Ishikawa (cell line): Measurements from ENCODE around the gene TCHP.

ENCODE experiments used
- CEBPB ChIP-seq: IDR thresholded peaks from 2 replicates; pipeline ENCODE4 v1.6.1; 2012
- CREB1 ChIP-seq: IDR thresholded peaks from 2 replicates; pipeline ENCODE4 v1.6.1; 2012; ENCODE audit warnings: low read depth
- EGR1 ChIP-seq: IDR thresholded peaks from 2 replicates; pipeline ENCODE4 v1.6.1; 2012
- EP300 ChIP-seq: IDR thresholded peaks from 2 replicates; pipeline ENCODE4 v1.6.1; 2012; ENCODE audit warnings: borderline replicate concordance
- FOXM1 ChIP-seq: IDR thresholded peaks from 2 replicates; pipeline ENCODE4 v1.6.1; 2012; ENCODE audit warnings: low read depth, borderline replicate concordance
- MAX ChIP-seq: IDR thresholded peaks from 2 replicates; pipeline ENCODE4 v1.6.1; 2012
- NFIC ChIP-seq: IDR thresholded peaks from 2 replicates; pipeline ENCODE4 v1.6.1; 2012
- RAD21 ChIP-seq: IDR thresholded peaks from 2 replicates; pipeline ENCODE4 v1.6.1; 2012; ENCODE audit warnings: low read depth
- REST ChIP-seq: IDR thresholded peaks from 2 replicates; pipeline ENCODE4 v1.6.1; 2012; ENCODE audit warnings: low read depth, mild to moderate bottlenecking
- TAF1 ChIP-seq: IDR thresholded peaks from 2 replicates; pipeline ENCODE4 v1.6.1; 2012; ENCODE audit warnings: low read depth, mild to moderate bottlenecking
- TCF12 ChIP-seq: IDR thresholded peaks from 2 replicates; pipeline ENCODE4 v1.6.1; 2012; ENCODE audit warnings: low read depth
- TEAD4 ChIP-seq: IDR thresholded peaks from 2 replicates; pipeline ENCODE4 v1.6.1; 2012
- USF1 ChIP-seq: IDR thresholded peaks from 2 replicates; pipeline ENCODE4 v1.6.1; 2012
- YY1 ChIP-seq: IDR thresholded peaks from 2 replicates; pipeline ENCODE4 v1.6.1; 2012; ENCODE audit warnings: low read depth
- ZBTB7A ChIP-seq: IDR thresholded peaks from 2 replicates; pipeline ENCODE4 v1.6.1; 2012; ENCODE audit warnings: low read depth

Gene TCHP

GRCh38 chr12:109899783-109900751 lies at the start of gene TCHP:
TSS of gene TCHP (plus strand) at chr12:109900274. CDS start at chr12:109903027, 2,753 bp downstream.
- TF ChIP-seq CREB1, result 0 out of 2 replicates have a peak, but pooled peaks have one; percentile 30
- TF ChIP-seq YY1, result peak; percentile 58; the same call in 1 of the 2 replicates
- peak; percentile 93 for TF ChIP-seq MAX
- TF ChIP-seq TEAD4, result no peak
- peak; percentile 41; the same call in 1 of the 2 replicates for TF ChIP-seq ZBTB7A
- peak; percentile 5; the same call in 1 of the 2 replicates for TF ChIP-seq CEBPB
- no peak for TF ChIP-seq FOXM1
- TF ChIP-seq TAF1, result peak; percentile 78
- TF ChIP-seq TCF12, result peak; percentile 21; the same call in 1 of the 2 replicates
- no peak for TF ChIP-seq EP300
- peak; percentile 11; the same call in 1 of the 2 replicates for TF ChIP-seq USF1

GRCh38 chr12:109855377-109855776 lies 44.7 kb upstream of the TCHP start:
- TF ChIP-seq MAX, result no peak
- TF ChIP-seq TCF12, result no peak
- no peak for TF ChIP-seq ZBTB7A
- no peak for TF ChIP-seq CEBPB
- no peak for TF ChIP-seq RAD21
- TF ChIP-seq NFIC, result no peak
- no peak for TF ChIP-seq EGR1
- TF ChIP-seq CREB1, result no peak
- no peak for TF ChIP-seq TEAD4
- no peak for TF ChIP-seq FOXM1
- no peak for TF ChIP-seq EP300

- no peak for TF ChIP-seq CEBPB
- no peak for TF ChIP-seq REST
- TF ChIP-seq USF1, result no peak
- no peak for TF ChIP-seq ZBTB7A
- TF ChIP-seq TEAD4, result no peak
- TF ChIP-seq TAF1, result no peak
- TF ChIP-seq EGR1, result no peak
Measured at GRCh38 chr12:109857715-109858114, 42.4 kb upstream of the TCHP start.

- TF ChIP-seq TAF1 (no peak), FOXM1 (no peak), USF1 (no peak), EP300 (no peak), EGR1 (no peak), RAD21 (no peak), REST (no peak), ZBTB7A (no peak), TCF12 (no peak), MAX (no peak), CREB1 (no peak), TEAD4 (no peak), YY1 (no peak), NFIC (no peak), CEBPB (no peak)
Measured at GRCh38 chr12:109858764-109859163, 41.3 kb upstream of the TCHP start.

- TF ChIP-seq EP300 (no peak), YY1 (no peak), EGR1 (no peak), MAX (0 out of 2 replicates have a peak, but pooled peaks have one; percentile 12), REST (no peak), TCF12 (no peak; the same call in 1 of the 2 replicates), TEAD4 (peak; percentile 50; the same call in 1 of the 2 replicates), NFIC (0 out of 2 replicates have a peak, but pooled peaks have one; percentile 24), TAF1 (no peak), ZBTB7A (peak; percentile 24; the same call in 1 of the 2 replicates), FOXM1 (no peak), USF1 (no peak), CREB1 (no peak), CEBPB (no peak), RAD21 (peak; percentile 29; the same call in 1 of the 2 replicates)
Measured at GRCh38 chr12:109860977-109861376, 39.1 kb upstream of the TCHP start.
